Skeletal muscle cell (primary cell): Measurements from ENCODE around the gene S100P.

ENCODE experiments used
- DNase-seq: peaks from one replicate; pipeline ENCODE4 v3.0.0-alpha.2; 2010; ENCODE audit warnings: low read depth
- H3K4me3 ChIP-seq: 2 replicates; pipeline ENCODE4 v1.5.1; 2011; ENCODE audit warnings: low read depth, mild to moderate bottlenecking, control low read depth, low read length, moderate library complexity

Gene S100P

DNA sequence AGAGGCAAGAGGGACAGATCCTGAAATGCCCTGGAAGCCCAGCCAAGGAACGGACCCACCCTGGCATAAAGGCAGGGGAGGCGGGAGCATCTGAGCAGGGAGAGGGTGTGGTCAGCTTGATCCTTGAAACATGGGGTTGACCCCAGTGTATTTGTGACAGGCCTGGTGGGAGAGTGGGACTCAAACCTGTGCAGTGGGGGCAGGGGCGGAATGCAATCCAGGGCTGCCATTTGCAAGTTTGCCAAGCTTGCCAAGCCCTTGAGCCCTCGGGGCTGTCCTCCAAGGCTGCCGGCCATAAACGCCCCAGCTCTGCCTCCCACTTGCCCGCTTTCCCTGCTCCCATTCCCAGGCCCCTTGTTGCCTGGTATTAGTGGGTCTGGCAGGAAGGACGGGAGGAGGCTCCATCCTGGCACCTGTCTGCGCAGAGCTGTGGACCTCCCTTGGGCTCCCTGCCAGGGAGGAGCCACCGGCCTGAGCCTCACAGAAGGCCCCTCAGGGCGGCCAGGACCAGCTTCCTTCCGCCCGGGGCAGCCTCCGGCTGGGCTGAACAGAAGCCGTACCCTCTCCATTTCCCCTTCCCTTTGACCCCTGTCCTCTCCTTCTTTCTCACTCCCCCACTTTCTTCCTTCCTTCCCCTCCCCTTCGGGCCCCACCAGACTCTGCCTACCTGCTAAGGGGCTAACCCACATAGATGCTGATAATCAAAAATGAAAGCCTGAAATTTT lies 661 bp downstream of the S100P start:
- DNase-seq = no peak
- no peak overlapping the region for H3K4me3 ChIP-seq

DNA sequence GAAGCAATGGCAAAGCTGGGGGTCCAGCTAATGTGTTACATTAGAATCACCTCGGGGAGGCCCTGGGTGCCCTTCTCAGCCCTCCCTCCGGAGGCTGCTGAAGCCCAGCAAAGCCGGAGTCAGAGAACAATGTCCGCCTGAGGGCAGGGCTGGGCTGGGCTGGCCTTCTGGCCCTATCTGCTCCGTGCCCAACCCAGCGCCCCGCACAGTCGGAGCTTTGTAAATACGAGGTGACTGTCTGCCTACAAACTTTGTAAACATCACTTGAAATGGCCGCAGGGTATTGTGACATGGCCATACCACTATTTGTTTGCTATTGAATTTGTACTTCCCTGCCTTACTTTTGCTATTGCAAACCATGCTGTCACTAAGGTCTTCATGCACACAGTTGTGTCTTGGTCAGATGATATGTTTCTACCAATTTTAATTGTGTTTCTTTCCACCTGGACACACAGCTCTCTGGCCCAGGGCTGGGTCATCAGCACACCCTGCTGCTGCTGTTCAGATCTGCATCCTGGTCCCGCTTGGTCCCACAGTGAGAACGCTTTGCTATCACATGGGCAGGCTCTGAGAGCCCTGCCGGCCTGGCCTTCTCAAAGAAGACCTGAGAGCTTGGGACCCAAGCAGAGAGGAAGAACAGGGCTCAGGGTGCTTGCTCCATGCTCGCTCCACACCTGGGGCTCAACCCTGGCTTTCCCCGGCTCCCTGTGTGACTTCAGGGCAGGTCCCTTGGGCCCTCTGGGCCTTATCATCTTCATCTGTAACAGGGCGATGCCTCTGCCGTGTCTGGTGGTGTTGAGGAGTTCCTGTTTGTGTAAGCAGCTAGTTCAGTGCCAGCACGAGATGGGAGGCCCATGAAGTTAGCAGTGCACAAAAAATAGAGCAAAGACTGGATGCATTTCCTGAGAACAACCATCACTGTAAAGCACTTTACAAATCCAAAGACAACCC lies 2.3 kb downstream of the S100P start:
- no peak for DNase-seq
- H3K4me3 ChIP-seq = no peak overlapping the region

DNA sequence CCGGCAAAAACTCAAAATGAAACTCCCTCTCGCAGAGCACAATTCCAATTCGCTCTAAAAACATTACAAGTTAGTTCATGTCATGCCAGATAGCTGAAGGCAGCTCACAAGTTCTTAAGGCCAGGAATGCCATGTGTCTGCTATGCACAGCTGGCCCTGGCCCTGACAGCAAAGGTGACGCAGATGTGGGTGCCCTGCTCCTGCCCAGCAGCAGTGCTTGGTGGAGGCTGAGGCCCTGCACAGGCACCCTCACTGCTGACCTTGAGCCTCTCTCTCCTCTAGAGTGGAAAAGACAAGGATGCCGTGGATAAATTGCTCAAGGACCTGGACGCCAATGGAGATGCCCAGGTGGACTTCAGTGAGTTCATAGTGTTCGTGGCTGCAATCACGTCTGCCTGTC lies 2.9 kb downstream of the S100P start:
- H3K4me3 ChIP-seq = no peak overlapping the region
- DNase-seq = no peak

DNA sequence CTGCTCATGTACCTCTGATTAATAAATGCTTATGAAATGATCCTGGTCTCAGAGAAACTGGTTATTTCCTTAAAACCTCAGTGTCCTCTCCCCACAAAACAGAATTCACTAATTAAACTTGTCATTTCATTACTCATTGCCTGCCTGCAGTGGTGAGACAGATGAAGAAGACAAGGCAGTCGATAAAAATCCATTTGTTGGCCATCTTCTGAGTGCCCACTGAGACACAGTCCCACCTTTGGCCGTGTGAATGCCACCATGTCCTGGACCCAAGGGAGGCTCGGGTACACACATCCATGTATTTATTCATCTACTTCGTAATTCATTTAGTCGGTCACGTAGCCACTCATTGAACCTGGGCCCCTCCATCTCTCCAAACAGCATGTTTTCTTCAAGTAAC lies 3.5 kb downstream of the S100P start:
- no peak overlapping the region for H3K4me3 ChIP-seq
- no peak for DNase-seq

DNA sequence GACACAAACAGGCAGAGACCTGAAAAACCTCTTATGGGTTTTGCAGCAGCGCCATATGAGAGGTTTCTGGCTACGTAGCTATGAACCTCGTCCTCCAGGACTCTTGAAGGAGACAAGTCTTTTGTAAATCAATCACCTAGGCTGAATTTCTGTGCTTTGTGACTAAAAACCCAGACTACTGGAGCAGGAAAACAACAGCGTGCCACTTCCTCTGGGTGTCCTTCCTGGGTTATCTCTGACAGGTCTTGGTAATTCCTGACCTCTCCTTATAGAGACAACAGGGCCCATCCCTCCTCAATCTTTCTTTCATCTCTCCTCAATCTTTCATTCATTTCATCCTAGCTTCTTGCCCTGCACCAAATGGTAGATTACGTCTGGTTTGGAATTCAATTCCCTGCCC lies 5.7 kb downstream of the S100P start:
- H3K4me3 ChIP-seq = no peak overlapping the region
- no peak for DNase-seq

DNA sequence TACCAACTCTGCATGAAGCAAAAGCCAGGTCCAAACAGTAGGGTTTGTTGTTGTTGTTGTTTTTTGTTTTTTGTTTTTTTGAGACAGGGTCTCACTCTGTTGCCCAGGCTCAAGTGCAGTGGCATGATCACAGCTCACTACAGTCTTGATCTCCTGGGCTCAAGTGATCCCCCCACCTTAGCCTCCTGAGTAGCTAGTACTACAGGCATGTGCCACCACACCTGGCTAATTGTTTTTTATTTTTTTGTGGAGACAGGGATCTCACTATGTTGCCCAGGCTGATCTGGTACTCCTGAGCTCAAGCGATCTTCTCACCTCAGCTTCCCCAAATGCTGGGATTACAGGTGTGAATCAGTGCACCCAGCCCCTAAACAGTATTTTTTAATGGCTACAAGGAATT lies 6.2 kb downstream of the S100P start:
- no peak for DNase-seq
- no peak overlapping the region for H3K4me3 ChIP-seq

DNA sequence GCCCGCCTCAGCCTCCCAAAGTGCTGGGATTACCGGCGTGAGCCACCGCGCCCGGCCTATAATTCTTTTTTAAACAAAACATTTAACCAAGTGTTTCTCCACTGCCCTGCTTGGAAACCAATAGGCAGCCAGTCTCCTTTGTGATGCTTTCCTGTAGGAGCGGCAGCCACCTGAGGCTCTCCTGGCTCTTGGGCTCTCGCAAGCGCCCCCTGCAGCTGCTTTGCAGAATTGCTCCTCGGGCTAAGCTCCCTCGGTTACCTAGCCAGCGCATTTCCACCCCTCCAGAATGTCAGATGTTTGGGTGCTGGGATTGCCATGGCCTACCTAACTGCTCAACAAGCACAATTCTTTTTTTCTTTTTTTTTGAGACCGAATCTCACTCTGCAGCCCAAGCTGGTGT lies 7.7 kb downstream of the S100P start:
- H3K4me3 ChIP-seq = no peak overlapping the region
- no peak for DNase-seq

DNA sequence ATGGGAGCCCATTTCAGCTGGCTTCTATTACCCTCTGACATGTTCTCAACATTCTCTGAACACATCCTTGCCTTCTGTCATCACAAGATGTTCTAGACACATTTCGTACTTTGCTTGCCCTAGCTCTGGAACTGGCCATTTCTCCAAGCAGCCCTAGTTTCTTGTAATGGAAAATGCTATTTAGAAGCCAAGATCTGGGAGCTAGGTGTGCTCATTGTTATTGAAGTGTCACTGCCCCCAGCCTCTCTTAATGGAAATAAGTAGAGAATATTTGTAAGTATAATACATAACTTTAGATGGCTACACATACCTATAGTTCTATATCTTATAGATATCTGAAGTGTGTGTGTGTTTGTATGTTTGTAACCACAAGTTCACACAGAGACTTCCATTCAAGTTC lies 9.1 kb downstream of the S100P start:
- H3K4me3 ChIP-seq = no peak overlapping the region
- DNase-seq = no peak

DNA sequence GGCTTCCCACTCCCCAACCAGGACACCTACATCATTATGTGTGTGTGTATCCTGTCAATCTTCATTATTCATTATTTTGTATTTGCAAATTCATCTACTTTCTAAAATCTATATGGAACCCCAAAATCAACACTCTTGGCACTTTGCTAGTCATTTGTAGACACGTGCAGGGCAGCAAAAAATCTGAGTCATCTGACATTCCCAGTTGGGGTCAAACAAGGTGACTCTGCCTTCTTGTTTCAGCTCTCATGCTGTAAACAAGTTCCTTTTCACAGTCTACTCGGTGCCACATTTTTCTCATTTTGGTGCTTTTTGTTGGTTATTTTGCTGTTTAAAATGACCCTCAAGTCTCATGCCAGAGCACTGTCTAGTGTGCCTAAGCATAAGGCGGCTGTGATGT lies 10.1 kb downstream of the S100P start:
- DNase-seq = no peak
- no peak overlapping the region for H3K4me3 ChIP-seq

DNA sequence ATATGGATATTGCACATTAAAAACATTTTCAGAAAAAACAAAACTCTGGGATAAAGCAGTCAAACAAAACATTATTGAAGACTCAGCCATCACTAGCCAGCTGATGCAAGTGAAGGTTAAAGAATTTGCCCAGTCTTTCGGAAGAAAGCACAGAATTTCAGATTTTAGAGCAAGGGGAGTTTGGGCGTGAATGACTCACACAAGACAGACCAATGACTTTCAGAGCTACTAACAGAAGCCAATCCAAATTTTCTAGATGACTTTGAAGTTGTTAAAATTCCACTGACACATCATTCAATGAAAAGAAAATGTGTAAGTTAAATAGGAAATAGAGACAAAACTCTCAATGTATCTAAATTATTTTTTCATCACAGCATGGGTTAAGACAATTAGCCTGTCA lies 12.0 kb downstream of the S100P start:
- DNase-seq = no peak
- H3K4me3 ChIP-seq = no peak overlapping the region

DNA sequence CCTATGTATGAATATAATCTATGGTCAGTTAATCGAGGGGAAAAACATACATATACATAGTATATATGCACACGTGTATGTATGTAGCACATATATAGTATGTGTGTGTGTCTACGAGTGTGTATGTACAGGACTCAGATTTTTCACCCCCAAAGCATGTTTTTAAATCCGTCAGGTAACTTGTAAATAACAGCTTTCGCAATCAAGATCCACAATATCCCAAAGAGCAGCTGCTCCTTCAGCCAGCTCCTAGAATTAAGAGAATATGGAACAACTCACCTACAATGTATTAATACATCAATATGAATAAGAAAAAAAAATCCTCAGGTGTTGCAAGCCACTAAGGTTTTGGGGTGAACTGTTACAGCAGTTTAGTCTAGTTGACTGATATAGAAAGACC lies 12.5 kb downstream of the S100P start:
- DNase-seq = no peak

DNA sequence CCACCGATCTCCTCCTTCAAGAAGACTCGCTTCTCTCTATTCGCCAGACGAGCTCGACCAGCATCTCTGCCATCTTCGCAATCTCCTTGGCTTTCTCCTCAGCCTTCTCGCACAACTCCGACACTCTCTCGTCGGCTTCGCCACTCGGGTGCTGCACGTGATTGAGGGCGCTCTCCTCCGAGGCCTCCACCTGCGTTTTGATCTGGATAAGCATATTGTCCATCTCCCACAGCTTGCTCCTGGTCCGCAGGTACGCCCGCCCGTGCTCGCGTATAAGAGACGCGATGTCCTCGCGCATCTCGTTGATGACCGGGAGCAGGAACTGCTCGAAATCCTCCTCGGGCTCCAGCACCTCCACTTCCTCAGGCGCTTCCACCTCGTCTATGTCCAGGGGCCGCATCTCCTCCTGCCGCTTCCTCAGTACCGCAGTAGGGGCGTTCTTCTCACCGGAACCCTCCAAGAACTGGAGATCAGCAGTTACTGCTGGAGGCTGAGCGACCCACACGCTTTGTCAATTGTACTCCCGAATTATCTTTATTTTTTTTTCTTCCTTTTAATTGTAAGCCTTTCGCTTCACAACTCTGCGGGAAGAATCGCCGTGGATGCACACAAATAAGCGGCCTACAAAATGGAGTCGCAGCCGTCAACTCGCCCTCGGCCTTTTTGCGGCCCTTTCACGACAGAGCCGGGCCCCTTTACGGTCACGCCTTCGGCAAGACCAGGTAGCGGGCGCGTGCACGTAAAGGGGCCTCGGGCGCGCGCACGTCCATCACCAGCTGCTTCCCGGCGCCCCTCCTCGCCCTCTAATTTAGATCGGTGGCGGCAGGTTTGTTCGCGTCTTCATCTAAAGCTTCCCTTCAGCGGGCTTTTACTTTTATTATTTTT lies 15.8 kb downstream of the S100P start, which contains the start of gene MRFAP1L1:
Gene MRFAP1L1, minus strand, starts transcription at position 636 of the 885 bp plus-strand sequence. Its CDS starts 236 bp downstream, at position 400.
- H3K4me3 ChIP-seq = peak within 1 kb of the TSS; percentile 90
- DNase-seq = peak; percentile 95

More for the DNA sequence above, 12.5 kb downstream of the S100P start:
- no peak overlapping the region for H3K4me3 ChIP-seq

DNA sequence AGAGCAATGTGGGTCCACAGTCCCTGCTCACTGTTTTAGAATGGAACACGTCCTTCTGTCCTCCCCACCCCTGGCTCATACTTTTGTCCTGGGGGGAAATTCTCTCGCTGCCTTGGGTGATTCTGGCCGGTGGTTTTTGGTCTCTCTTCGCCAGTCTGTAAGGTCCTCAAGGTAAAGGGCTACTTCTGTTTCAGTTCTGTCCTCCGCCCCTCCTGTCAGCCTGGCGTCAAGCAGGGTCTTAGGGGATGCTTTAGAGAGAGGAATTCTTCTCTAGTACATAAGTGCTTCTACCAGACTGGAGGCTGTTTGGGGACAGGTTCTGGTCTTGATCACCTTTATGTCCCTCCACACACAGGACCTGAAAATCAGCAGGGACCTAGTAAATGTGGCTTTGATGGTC lies 16.6 kb downstream of the S100P start:
- peak overlapping the region; percentile 90 for H3K4me3 ChIP-seq

DNA sequence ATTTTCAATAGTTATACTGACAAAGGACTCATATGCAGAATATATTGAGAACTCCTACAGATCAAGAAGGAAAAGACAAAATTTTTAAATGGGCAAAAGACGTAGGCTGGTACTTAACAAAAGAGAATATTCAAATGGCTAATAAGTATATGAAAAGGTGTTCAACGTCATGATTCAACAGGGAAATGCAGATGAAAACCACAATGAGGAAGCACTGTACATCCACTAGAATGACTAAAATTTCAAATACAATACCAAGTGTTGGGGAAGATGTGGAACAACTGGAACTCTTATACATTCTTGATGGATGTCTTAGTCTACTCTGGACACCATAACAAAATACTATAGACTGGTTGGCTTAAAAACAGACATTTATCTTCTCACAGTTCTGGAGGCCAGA lies 17.3 kb downstream of the S100P start:
- no peak overlapping the region for H3K4me3 ChIP-seq
- no peak for DNase-seq

More for the DNA sequence above, 16.6 kb downstream of the S100P start:
- no peak for DNase-seq

DNA sequence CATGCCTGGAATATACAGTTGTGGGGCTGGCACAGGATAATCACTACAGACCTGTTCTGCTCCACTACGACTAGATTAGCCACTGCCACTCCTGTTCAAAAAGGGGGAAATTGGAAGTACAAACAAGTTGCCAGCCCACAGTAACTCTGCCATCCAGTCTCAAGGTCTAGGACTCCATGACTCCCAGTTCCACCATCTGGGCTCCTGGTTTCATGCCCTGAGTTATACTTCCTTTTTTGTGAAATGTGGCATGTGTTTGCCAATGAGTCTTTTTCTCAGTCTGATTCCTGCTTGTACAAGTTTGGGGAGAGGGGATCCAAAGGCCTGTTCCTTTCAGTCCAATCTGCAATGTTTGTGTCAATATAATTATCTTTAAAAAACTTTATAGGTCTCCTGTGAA lies 21.3 kb downstream of the S100P start:
- H3K4me3 ChIP-seq = no peak overlapping the region
- DNase-seq = no peak

DNA sequence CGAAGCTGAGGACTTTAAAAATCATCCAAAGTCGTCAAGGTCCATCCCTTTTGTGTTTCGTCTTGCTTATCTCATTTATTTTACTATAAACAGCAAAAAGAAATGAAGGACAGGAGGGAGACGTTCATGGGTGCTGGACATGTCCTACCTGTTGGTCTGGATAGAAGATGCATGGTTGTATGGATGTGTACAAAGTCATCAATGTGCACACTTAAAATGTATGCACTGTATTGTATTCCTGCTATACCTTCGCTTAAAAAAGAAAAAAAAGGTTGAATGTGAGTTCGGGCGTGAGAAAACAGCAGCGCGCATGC lies 22.0 kb downstream of the S100P start:
- H3K4me3 ChIP-seq = peak overlapping the region; percentile 74
- DNase-seq = no peak

DNA sequence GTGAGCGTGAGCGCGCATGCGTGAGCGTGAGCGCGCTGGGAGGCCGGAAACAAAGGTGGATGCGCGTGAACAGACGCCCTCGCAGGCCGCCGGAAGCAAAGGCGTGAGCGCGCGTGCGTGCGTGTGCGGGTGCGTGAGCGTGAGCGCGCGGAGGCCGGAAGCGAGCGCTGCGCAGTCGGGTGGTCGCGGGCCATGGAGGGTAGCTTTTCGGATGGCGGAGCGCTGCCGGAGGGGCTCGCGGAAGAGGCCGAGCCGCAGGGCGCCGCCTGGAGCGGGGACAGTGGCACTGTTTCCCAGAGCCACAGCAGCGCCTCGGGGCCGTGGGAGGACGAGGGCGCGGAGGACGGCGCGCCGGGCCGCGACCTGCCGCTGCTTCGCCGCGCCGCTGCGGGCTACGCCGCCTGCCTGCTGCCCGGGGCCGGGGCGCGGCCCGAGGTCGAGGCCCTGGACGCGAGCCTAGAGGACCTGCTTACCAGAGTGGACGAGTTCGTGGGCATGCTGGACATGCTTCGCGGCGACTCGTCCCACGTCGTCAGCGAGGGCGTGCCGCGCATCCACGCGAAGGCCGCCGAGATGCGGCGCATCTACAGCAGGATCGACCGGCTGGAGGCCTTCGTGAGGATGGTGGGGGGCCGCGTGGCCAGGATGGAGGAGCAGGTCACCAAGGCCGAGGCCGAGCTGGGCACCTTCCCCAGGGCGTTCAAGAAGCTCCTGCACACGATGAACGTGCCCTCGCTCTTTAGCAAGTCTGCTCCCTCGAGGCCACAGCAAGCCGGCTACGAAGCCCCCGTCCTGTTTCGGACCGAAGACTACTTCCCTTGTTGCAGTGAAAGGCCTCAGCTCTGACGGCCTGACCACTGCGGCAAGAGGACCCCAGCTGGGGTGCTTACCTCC lies 22.6 kb downstream of the S100P start, which contains the start of gene BLOC1S4:
Gene BLOC1S4, plus strand, starts transcription at position 157 of the 894 bp plus-strand sequence. Its CDS starts 36 bp downstream, at position 193.
- peak; percentile 75 for DNase-seq
- peak within 1 kb of the TSS; percentile 74 for H3K4me3 ChIP-seq

DNA sequence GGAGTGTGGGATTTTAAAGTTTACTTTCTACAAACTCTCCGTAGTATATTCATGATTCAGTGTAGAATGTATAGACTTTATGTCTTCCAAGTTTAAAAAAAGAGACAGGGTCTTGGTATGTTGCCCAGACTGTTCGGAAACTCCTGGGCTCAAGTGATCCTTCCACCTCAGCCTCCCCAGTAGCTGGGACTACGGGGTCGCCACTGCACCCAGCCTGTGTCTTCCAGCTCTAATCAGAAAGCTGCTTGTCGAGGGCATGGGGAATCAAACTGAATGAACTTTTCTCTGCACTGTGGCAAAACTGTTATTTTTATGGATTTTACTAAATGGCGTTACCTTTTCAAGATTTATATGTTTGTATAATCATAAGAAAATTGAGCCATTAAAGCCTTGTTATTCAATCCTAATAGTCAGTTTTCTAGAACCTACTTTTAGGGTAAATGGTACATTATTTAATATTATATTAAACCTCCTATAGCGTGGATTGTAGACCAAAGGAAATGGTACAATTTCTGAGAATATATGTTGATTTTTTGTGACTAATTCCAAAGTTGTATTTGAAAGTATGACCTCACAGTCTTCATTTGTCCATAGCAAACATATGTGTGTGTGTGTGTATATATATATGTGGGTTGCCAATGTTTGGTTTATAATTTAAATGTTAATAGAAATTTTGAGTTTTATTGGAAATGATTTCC lies 23.4 kb downstream of the S100P start:
- DNase-seq = no peak
- H3K4me3 ChIP-seq = peak overlapping the region; percentile 74
